GM21825 (cell line): ENCODE data around the gene SLC24A4.

Experiments used
- ATAC-seq: cut with Tn5 transposase; IDR thresholded peaks from one replicate; pipeline ENCODE4 v1.9.1; 2021; ENCODE audit warnings: mild to moderate bottlenecking, moderate library complexity; ENCODE audit not compliant: unreplicated experiment

SLC24A4 gene

DNA sequence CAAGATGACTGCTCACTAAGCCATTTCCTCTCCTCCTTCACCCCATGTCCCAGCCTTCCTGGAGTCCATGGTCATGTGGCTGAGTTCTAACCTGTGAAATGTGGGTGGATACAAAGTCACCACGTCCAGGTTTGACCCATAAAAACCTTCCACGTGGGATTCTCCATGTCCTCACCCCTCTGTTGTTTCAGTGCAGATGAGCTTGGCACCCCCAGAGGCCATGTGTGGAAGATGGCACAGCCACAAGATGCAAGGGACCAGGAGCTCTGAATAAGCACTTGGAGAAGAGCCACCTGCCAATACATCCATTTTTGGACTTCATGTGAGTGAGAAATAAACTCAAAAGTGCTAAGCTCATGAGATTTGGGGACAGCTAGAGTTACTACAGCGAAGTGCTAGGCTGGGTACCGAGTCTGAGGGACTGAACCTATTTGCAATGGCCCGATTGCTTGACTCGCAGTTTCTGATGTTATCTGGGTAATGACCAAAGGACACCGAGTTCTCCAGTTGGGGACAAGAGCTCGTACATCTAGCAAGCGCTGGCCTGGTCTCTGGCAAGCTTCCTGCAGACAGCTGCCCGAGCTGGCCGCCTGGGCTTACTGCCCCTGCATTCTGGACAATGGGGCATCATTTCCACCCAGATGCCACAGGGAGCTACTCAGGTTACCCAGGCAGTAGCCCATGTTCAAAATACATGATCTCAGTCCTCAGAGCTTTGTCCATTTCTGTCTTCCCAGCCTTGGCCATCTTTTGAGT lies 7.7 kb upstream of the SLC24A4 start:
- no peak for ATAC-seq

DNA sequence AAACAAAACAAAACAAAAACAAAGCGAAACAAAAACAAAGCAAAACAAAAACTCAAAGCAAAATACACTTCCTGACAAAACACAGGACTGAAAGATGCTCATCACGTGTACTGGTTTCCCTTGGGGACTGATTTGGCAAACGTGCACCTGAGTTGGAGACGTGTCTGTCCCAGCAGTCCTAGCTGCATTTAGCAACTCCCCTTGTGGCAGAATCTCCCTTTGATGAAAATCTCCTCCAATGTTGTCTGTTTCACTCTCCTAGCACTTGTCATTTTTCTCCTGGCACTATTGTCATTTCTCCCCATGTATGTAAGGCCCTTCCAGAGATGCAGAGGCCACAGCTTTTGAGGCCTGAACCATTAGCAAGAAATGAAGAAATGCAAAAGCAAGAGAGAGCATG lies 6.8 kb upstream of the SLC24A4 start:
- no peak for ATAC-seq

GRCh38 chr14:92316937-92317336 lies 6.0 kb upstream of the SLC24A4 start:
- no peak for ATAC-seq

GRCh38 chr14:92317511-92317910 lies 5.5 kb upstream of the SLC24A4 start:
- ATAC-seq = no peak

GRCh38 chr14:92321701-92322100 lies 1.3 kb upstream of the SLC24A4 start:
- ATAC-seq = no peak

DNA sequence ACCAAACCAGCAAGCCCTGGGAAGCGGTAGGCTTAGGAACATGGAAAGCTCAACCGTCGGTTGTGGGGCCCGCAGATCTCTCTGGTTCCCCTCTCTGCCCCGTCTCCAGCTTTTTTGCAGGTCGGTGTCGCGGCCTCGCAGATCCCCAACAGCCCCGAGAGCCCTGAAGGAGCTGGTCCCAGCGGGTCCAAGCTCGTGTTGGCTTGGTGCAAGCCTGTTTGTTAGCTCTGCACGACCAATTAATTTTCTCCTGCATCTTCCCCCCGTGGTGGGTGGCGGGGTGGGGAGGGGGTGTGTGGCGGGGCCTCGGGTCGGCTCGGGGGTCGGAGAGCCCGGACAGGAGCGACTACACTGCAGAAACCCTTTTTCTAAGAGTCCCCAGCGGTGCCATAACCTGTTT lies 449 bp upstream of the SLC24A4 start:
- no peak for ATAC-seq

GRCh38 chr14:92323916-92324818 lies 1.2 kb downstream of the SLC24A4 start:
- ATAC-seq = no peak

GRCh38 chr14:92325835-92326234 lies 2.9 kb downstream of the SLC24A4 start:
- no peak for ATAC-seq

- no peak for ATAC-seq
These were observed 5.8 kb downstream of the SLC24A4 start for GRCh38 chr14:92328664-92329255.

GRCh38 chr14:92334050-92334449 lies 11.1 kb downstream of the SLC24A4 start:
- no peak for ATAC-seq

DNA sequence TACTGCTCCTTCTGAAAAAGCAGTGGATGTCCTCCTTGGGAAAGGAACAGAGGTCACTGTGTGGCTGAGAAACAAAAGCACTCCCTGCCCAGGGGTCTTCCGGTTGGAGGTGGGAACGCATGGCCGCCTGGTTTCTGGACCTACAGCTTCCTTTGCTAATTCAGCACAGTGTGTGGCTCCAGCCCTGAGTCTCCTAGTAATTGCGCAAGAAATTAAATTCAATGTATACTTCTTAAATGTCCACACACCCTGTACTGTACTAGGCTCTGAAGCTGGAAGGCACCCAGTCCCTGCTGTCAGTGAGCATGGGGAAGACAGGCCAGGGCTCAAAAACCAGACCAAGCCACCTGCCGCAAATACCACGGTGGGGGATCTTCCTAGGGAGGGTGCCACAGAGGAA lies 13.4 kb downstream of the SLC24A4 start:
- no peak for ATAC-seq

DNA sequence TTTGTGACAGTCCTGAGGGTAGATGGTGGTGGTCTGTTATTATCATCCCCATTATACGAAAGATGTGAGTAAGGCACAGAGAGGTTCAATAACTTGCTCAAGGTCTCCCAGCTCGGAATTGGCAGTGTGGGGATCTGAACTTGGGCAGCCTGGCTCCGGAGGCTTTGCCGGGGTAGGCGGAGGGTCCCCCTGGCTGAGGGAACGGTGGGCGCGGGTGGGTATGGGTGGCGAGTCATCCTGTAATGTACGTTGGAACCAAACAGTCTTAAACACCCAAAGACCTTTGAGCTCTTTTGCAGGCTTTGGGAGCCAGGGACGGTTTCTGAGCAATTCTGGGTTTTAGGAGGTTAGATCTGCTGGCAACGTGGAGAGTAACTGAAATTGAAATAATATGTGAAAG lies 16.5 kb downstream of the SLC24A4 start:
- no peak for ATAC-seq

DNA sequence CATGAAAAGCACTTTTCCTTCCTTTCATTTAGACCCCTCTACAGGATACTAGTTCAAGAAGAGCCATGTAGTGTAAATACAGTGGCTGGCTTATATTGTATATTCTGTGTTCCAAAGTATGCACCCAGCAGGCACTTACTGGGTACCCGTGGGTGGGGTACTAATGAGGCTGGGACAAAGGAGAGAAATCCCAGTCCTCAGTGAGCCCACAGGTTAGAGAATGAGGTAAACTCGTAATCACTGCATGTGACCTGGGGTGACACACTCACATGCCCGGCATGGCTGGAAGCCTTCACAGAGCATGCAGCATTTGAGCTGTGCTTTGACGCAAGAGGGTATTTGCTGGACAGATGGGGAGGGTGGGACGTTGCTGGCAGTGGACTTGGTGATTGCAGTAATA lies 17.1 kb downstream of the SLC24A4 start:
- ATAC-seq = no peak

DNA sequence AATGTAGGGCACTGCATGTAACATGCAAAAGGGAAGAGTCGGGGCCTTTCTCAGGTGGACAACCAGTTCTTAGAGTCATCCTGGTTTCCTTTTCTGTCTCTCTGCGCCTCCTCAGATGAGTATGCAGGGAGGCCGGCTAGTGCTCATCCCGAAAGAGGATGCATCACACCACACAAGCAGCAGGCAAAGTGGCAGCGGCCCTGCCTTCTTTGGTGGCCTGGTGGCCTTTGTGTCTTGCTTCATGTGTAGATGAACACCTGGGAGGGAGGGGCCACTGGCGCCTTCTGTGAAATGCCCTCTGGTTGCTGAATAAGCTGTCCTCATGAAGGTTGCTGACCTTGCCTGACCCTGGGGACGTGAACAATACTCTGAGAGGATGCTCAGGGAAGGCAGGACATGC lies 18.0 kb downstream of the SLC24A4 start:
- ATAC-seq = no peak

DNA sequence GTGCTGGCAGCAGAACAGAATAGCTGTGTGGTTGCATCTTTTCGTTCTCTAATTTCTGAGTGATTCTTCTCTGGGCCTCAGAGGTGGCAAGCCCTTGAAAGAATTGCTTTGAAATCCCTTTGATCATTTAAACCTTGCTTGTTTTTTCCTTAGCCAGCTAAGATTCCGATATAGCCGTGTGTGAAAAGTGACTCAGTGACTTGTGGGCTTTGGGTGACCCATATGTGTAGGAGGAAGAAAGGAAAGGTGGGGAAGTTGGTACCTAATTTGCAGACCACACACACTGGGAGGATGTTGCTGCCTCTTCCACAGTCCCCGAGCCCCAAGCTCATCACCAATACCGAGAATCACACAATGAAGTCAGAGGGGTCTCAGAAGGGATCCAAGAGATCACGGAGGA lies 18.8 kb downstream of the SLC24A4 start:
- no peak for ATAC-seq

GRCh38 chr14:92348154-92348553 lies 25.2 kb downstream of the SLC24A4 start:
- ATAC-seq = no peak

GRCh38 chr14:92351750-92352149 lies 28.8 kb downstream of the SLC24A4 start:
- ATAC-seq = no peak

GRCh38 chr14:92352158-92352985 lies 29.4 kb downstream of the SLC24A4 start:
- ATAC-seq = no peak

DNA sequence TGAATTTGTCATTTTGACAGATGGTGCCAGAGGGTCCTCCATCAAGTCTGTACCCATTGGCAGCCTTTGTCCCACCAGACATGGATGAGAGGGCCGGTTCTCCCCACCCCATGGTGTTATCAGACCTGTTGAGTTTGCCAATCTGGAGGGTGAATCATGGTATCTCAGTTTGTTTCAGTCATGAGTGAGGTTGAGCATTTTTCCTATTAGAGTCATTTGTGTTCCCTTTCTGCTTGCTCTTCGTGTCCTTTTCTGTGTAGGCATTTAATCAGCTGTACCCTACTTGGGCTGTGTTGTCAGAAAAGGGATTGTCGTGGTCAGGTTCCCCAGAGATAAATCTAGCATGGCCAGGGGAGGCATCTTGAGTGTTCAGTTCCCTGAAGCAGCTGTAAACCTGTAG lies 30.5 kb downstream of the SLC24A4 start:
- ATAC-seq = no peak

DNA sequence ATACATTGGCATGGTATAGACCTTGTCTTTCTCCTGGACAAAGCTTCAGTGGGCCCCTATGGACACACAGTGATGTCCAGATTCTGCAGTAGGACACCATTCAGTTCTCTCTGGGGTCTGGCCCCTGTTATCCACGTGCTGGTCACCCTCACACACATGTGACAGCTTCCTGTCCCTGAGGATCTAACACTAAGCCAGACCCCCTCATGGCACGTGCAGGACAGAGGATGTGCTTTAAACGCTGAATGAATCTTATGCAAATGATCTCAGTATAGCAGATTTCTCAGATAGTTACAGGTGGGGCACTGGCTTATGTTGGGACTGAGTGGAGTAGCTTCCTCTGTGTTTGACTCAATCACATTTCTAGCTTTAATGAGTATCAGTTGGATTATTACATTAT lies 33.7 kb downstream of the SLC24A4 start:
- no peak for ATAC-seq
